ENCODE measurements around the gene ASNSD1.

Gene ASNSD1

GRCh38 chr2:189661148-189661956 is at the start of gene ASNSD1:
TSS of gene ASNSD1 (plus strand) at chr2:189661459. CDS start at chr2:189666133, 4,674 bp downstream.
- DNase-seq (ENCODE audit: low read depth), result peak; percentile 100

DNA sequence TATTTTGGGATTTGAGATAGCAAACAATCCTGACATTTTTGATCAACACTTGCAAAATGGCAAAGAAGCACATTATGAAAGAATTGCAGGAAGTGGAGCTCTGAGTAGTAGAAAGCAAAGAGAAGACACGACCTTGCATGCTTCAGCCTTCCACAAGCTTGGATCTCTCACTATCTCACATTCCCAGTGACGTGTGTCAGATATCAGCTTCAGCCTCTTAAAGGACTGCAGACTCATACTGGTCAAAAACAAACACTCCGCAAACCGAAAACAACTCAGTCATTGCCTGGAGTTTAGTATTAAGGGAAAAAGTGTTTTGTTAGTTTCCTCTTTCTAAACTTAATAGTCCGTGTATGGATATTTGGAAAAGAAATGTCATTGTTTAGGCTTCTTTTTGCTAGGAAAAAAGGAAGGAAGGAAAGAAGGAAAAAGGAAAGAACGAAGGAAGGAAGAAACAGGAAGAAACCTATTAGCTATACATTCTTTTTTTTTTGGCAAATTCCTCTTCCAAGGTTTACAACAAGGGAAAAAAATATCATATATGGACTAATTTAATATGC is 48.1 kb upstream of the ASNSD1 start:
- DNase-seq (ENCODE audit: low read depth), result peak; percentile 93

DNA sequence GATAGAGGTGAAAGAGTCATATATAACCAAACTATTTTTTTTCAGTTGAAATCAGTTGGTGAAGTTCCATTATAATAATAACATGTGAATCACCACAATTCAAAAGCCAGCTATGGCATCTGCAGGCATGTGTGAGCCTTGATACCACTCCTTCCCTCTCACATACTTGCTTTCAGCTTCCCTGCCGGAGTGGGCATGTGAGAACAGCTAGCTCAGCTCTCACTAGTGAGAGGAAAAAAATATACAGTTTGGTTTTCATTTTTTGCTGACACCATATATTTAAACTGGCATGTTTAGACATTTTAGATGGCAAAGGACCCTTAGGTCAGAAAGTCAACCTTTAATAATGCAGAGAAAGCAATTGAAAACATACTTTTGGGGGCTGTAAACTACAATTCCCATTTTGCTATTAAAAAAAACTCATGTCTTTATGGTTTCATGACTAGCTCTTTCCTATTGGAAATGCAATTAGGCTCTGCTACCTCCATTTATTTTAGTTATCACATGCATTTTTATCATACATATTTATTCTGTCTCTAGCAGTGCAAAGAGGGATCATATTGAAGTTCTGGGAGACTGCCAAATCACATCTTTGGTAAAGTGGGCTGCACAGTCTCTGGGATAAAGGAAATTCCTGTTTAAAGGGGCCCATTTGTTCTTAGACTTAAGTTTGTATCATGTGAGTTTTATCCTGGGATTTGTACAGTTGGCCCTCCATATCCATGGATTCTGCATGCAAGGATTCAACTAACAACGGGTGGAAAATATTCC is 47.4 kb upstream of the ASNSD1 start:
- peak; percentile 68 for DNase-seq (ENCODE audit: low read depth)

DNA sequence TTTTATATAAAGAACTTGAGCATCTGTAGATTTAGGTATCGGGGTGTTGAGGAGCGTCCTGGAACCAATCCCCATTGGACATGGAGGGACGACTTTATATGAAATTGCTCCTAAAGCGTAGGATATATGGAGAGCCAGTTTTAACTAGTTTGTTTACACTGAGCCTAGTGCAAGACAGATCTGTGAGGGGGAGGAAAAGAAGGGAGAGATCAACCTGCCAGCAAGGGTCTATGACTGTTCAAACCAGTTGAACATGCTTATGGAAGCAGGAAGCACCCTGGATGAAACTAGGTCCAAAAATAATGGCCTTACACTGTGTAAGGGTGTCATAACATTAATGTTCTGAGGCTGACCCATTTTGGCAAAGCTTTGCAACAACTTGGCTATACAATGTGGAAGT is 46.7 kb upstream of the ASNSD1 start:
- no peak for DNase-seq (ENCODE audit: low read depth)

DNA sequence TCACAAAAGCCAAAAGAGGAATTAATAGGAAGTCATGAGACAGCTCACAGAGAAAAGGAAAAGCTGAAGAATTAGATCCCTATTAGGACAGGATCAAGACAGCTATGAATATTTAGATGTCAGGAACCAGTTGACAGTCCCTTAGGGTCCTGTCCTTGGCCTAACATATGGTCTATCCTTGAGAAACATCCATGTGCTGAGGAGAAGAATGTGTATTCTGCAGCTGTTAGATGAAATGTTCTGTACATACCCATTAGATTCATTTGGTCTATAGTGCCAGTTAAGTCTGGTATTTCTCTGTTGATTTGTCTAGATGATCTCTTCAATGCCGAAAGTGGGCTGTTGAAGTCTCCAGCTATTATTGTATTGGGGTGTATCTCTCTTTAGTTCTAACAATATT is 43.1 kb upstream of the ASNSD1 start:
- DNase-seq (ENCODE audit: low read depth), result no peak

DNA sequence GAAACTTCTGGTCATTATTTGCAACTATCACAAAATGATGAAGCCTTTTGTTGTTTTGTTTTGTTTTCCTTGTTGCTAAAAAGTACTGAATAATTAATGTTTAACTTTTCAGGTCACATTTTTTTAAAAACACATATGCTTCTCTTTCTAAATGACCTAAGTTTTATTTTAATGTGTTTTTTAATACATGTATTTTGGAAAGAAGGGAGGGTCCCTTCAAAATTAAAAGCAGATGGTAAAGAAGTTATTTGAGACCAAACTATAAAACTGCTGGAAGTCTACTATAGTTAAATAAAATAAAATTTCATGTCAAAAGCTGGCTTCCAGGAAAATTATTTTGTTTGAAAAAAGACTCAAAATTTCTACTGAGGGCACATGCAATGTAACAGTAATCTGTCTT is 39.5 kb upstream of the ASNSD1 start:
- no peak for DNase-seq (ENCODE audit: low read depth)

GRCh38 chr2:189623049-189623448 is 38.2 kb upstream of the ASNSD1 start:
- DNase-seq (ENCODE audit: low read depth), result no peak

- DNase-seq (ENCODE audit: low read depth), result no peak
Measured at GRCh38 chr2:189624648-189625355, 36.5 kb upstream of the ASNSD1 start.

- no peak for DNase-seq (ENCODE audit: low read depth)
Measured at GRCh38 chr2:189625636-189626035, 35.6 kb upstream of the ASNSD1 start.

GRCh38 chr2:189627789-189628188 is 33.5 kb upstream of the ASNSD1 start:
- DNase-seq (ENCODE audit: low read depth), result no peak

GRCh38 chr2:189628817-189629530 is 32.3 kb upstream of the ASNSD1 start:
- DNase-seq (ENCODE audit: low read depth), result no peak

- peak; percentile 41 for DNase-seq (ENCODE audit: low read depth)
Measured at GRCh38 chr2:189629531-189630453, 31.5 kb upstream of the ASNSD1 start.

GRCh38 chr2:189631849-189632248 is 29.4 kb upstream of the ASNSD1 start:
- DNase-seq (ENCODE audit: low read depth), result peak; percentile 86

GRCh38 chr2:189633392-189633811 is 27.9 kb upstream of the ASNSD1 start:
- DNase-seq (ENCODE audit: low read depth), result no peak

DNA sequence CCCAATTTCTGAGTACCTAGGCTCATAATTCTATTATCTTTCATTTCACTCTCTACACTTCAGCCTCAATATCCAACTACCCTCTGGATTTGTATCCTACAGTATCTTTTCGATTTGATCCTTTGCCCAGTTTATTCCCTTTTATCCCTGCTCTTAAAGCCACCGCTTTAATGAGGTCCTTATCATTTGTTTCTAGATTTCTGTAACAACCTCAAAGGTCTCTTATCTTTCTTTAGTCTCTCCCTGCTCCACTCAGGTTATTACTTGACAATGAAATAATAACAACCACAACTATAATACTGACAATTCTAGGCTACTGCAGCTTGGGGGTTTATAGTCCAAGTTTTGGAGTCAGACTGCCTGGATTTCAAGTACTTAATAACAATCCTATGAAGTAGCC is 25.9 kb upstream of the ASNSD1 start:
- no peak for DNase-seq (ENCODE audit: low read depth)

DNA sequence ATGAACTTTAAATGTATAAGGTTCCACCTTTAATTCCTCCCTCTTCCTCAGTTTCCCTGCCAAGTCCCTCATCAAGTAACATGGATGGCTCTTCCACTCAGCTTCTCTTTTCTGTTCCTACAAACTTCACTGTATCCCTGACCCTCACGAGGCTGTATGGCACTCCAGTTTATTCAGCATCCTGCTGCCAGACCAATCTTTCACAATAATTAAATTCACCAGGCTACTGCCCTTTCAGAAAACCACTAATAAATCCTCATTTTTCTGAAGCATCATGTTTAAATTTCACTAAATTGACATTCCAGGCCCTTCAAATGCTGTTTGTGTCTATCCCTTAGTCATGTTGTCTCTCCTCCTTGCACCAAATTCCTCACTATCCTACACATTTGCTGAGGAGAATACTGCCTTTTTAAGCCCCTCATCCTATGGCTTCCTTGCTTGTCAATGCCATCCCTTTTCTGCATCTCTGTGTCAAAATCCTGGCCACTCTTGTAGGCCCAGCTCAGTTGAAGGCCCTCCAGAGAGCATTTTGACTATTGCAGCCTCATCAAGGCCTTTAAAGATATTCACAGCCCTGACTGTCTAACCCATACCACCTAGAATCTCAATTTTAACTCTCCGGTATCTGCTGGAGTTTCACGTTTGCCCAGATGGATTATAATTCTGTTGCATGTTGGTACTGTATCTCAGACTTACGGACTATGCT is 22.8 kb upstream of the ASNSD1 start:
- no peak for DNase-seq (ENCODE audit: low read depth)

GRCh38 chr2:189639007-189639609 is 22.2 kb upstream of the ASNSD1 start:
- DNase-seq (ENCODE audit: low read depth), result no peak

DNA sequence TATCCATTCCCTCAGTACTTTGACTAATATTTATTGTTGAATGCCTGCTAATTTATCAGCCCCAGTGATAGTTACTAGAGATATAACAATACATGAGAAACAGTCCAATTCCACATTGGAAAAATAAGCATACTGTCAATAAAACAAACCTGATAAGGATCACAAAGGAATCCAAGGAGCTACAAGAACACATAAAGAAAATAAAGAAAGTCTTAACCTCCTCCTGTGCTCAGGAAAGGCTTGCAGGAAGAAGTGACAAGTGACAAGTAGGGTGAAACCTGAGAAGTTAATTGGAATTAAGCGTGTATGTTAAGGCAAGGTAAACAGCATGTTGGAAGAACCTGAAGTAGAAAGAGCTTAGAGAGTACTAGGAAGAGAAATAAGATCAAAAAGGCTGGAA is 20.3 kb upstream of the ASNSD1 start:
- no peak for DNase-seq (ENCODE audit: low read depth)

- no peak for DNase-seq (ENCODE audit: low read depth)
Measured at GRCh38 chr2:189641590-189641989, 19.7 kb upstream of the ASNSD1 start.

DNA sequence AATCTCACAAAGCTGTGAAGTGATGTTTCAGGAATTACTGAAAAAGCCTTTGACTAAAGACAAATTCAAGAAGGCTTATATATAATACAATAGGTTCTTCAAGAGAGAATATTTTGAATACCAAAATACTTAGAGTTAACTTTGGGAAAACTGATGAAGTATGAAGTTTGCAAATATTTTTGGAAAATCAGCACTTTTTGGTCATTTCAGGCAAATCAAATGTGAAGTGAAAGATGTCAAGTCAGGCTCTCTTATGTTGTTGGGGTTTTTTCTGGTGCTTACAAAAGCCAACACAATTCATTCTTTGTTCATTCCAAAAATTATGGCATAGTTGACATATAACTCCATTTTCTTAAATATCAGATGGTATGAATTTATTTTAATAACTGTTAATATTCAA is 14.7 kb upstream of the ASNSD1 start:
- no peak for DNase-seq (ENCODE audit: low read depth)

Measured in EH (cell line).